NCI-H2196 treated with DMSO at 0.1 percent for 48 hours (cell line): ENCODE measurements around the gene SMPD3.

Experiments
- DNase-seq: peaks from one replicate; lab custom pipeline; 2025; ENCODE audit not compliant: unreplicated experiment; lab: John Stamatoyannopoulos, UW

The SMPD3 gene

DNA sequence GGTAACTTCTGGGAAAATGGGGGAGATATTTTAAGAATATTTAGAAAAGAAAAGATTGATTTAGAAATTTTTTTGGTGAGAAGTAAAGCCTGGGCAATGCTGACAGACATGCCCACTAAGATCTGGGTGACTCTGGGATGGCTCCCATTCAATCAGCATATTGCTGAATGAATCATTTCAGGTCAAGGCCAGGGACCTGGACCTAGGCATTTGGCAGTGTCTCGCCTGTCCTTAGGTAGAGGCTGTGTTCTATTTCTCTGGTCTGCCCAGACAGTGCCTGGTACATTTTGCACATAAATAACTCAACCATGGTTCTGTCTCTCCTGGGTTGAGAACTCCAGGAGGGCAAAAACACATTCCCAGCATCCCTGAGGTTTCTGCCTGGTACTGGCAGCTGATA lies 39.9 kb downstream of the SMPD3 start:
- DNase-seq: no peak

DNA sequence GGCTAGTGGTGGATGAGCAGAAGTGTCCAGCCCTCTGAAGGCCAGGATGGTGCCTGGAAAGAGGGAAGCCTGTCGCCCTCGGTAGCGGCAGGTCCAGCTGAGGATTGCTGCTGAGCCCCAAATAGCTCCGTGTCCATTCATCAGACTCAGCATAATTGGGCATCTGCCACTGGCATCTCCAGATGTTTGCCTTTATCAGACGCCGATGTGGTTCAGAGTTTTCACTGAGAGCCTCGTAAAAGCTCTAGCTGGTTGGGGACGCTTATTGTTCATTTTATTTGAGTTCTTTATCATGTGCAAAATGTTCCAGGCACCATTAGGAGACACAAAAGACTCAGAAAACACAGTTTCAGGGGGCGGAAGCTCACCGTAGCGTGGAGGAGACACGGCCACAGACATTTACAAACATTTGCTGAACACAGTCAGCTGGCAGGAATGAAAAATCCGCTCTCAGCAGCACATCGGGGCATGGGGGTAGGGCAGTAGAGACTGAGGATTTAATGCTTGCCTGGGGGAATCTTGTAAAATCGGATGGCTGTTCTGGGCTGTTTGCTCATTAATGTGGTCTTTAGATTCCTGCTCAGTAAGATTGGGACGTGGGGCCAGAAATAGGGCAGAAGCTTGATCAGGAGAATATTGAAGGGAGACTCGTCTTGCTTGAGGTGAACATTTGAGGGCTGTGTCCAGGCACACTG lies 41.7 kb downstream of the SMPD3 start:
- no peak for DNase-seq

DNA sequence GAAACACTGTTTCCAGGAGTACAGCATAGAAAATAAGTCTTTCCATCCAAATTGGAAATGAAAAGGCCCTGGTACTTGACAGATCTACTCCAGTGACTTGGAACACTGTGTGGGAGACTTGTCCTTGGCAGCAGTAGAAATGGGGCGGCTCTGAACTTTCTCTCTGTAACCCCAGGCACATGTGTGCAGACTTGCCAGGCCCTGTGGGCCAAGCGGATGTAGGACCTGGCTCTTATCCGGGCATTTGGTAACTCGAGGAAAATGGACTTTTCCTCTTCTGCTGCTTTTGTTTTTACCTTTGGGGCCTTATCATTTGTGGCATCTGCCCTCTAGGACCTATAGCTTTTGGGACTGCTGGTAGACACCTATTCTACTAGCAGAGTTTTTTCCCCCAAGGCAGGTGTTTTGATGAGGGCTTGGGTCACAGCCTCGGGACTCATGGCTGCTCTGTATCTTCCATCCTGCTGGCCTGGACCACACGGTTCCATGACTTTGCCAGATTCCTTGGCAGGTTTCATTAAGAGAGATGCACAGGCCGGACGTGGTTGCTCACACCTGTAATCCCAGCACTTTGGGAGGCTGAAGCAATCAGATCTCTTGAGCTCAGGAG lies 43.5 kb downstream of the SMPD3 start:
- DNase-seq: no peak

DNA sequence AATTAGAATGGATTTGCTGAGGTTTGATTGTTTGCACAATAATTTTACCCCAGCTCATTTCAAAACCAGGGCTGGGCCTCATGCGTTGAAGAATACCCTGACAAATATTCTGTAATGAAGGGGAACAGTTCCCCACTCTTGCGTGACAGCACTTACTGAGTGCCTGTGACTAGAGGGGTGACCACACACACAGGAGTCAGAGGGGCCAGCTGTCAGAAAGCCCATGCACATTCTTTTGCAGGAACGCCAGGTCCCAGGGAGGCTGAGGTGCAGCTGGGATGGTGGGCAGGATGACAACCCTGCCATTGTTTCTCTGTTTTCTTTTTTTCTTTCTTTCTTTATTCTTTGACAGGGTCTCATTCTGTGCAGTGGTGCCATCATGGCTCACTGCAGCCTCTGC lies 44.6 kb downstream of the SMPD3 start:
- DNase-seq: no peak

DNA sequence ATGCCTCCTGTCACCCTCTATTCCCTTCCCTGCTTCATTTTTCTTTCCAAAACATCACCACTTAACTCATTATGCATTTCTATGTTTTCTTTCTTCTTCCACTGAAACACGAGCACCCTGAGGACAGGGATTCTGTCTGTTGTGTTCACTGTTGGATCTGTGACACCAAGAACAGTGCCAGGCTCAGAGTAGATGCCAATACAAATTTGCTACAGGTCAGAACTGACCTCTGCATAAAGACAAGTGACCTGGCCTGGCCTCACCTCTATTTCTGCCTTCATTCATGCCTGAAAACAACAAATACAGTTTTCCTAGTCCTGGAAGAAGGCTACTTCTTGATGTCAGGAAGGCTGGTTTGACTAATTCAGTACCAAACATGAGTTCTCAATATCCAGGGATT lies 45.1 kb downstream of the SMPD3 start:
- no peak for DNase-seq

DNA sequence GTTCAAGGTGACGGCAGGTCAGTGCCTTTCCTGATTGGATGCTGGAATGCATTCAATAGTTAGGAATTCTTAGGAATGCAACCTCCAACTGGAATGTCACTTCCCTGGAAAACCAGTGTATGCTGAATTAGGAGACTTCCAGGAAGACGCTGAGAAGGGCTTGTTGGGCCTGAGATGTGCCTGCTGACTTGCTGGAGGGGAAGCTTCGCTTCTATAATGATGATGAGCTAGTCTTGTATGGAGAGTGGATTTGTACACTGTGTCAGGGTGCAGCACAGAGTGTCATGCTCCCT lies 45.6 kb downstream of the SMPD3 start:
- DNase-seq: no peak

DNA sequence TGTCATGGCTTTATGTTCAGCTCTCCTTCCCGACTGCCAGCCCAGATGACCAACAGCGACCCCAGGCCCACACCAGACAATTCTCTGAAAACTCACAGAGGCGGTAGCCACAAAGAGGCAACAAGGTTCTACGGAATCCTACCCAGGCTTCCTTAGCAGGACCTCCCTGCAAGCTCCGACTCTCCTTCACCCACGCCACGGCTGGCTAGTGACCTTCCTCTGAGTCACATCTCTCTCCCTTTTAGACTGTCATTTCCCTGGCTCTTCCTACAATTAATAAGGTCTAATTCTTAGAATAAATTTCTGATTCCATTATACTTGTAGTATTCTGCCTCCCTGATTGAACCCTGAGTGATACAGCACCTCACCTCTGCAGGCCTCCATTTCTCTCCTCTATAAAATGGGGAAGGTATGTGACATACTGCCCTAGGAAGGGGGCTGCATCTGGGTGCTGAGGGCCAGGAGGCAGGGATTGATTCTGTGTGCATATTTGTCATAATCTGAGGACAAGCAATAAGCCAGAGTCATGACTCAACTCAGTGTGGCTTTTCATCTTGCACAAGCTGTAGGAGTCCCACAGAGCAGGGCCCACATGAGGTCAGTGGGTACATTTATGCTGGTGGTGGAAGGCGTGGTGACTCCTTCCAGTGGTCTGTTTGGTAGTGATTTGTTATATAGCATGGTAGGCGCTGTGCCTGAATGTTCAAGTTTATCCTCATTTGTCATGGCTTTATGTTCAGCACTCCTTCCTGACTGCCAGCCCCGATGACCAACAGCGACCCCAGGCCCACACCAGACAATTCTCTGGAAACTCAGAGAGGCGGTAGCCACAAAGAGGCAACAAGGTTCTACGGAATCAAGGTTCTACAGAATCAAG lies 46.2 kb downstream of the SMPD3 start:
- no peak for DNase-seq

DNA sequence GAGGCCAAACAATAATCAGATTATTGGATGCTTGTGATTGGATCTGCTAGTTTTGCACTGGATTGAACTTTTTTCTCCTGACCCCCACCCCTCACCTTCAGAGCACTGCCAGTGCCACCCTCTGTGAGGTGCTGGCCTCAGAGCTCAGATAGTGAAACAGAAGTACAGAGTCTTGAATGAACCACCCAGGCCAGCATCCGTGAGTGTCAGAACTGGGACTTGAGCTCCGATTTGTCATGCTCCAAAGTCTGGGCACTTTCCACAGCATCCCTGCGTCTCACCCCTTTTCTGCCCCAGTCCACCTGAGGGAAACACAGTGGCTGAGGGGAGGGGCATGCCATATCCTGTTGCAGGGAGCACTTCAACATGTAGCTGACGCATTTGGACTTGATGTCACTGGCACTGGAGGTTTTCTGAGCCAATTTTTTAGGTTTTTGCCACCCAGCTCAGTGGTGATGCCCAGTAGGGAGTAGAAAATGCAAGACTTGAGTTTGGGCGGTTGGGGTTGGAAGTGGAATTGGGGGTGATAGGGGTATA lies 47.3 kb downstream of the SMPD3 start:
- DNase-seq: no peak

DNA sequence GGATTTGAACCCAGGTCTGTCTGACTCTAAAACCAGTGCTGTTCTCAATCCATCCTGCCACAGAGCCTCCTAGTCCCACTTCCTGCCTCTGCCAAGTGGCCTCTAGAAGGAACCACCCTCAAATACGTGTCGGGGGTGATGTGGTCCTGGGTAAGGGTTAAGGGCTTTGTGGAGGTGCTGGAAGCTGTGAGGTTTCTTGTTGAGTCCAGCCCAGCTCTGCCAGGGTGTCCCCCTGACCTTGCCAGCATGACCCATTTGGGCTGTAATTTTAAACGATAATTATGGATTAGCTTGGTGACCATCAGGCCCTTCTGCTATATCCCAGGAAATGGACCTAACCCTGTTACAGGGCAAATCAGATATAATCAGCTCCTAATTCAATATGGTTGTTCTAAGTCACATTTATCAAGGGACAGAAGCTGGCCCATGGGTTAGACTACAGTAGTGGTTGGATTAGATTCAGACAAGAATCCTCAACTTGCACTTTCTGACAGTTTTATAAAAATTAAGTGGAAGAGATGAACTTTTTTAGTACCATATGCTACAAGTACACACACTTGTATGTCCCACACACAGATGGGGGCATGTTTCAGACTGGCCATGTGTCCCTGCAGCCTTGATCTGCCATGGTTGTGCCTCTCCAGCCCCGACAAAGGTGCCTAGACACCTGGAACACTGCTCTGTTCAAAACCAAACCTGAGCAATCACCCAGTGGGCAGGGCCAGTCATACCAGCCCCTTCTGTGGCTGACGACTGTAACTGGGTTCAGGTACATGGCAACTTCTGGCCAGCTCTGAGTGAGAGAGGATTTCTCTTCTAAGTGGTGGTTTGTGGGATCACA lies 48.0 kb downstream of the SMPD3 start:
- DNase-seq: no peak

DNA sequence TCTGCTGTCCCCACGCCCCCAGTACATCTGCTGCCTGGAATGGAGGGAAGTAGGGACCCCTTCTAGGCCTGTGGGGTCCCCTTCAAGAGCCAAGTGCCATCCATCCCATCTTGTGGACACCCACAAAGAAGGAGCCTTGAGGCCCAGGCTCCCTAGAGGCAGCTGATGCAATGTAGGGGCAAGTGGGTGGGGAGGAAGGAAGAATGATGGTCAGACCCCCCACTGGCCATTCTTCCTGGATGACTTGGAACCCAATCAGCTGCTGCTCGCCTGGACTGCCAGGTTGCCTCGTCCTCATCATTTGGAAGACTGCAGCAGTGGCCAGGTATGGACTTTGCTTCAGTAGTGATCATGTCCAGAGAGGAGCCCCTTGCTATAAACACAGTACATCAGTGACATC lies 48.9 kb downstream of the SMPD3 start:
- no peak for DNase-seq

DNA sequence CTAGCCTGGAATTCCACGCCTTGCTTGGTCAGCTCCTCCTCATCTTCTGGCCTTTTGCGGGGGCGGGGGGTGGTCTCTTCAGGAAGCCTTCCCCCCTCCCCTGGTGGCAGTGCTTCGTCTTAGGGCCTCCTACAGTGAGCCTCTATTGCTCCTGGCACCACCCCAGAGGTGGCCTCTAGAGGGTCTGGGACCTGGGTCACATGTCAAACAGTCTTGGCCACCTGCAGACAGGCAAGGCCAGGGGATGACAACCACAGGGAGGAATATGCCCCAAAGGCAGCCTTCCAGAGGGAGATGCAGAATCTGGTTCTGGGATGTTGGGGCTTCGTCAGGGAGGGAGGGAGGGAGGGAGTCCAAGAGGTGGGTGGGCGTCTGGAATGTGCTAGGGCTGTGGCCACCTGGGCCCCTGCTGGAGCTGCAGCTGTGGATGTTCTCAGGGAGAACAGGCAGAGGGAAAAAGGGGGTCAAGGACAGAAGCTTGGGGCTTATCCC lies 50.6 kb downstream of the SMPD3 start:
- no peak for DNase-seq

DNA sequence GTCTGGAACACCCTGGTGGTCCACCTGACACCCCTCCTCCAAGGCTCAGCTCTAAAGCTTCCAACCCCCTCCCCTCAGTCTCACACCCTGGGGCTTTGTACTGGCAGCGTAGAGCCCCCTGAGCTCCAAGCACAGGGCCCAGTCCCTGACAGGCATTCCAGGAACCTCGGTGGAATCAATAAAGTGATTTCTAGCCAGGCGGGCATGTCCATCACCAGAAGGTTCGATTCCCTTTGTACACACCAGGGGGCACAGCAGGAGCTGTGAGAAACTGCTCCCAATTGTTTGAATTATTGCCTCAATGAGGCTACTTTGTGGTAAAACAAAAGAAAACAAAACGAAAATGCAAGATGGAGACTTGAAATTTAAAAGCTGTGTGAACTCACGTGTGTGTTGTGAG lies 51.8 kb downstream of the SMPD3 start:
- DNase-seq: no peak

DNA sequence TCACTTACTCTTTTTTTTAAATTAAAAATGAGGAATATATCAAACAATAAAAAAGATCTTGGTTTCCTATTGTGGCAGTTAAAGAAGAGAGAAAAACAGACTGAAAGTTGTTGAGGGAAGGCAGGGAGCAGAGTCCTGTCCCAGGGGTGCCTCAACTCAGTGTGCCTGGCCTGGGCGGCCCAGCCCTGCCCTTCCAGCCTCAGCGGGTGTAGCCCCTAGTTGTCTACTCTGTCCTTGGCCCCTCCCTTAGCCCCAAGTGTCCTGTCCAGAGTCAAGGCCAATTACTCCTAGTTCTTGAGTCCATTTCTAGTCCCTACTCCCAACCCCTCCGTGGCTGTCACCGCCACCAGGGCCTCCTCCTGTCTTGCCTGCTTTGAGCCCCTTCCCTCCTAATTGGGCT lies 52.5 kb downstream of the SMPD3 start:
- no peak for DNase-seq

DNA sequence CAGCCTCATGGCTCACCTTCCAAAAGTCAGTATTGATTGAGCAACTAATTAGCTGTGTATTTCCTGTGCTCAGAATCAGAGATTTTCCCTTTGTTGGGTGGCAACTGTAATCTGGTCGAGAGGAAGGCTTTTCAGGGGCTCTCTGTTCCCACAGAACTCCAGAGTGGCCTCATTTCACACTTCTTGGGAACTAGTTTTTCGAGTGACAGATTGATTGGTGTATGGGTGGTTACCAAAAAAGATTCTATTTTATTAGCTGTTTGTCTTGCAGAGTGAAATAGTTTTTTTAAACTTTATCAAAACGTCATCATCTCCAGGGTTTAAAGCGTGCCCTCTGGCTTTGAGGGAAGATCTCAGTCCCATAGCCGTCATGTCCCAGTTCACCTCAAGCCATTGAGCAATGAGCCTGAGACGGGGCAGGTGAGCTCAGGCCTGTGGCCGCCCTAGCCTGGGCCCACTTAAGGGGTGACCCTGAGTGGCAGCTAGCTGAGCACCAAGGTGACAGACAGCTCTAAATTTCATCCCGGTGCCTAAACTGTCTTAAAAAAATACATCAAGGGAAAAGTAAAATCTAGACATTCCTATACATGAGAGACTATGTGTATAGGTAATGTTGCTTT lies 53.0 kb downstream of the SMPD3 start:
- DNase-seq: no peak

DNA sequence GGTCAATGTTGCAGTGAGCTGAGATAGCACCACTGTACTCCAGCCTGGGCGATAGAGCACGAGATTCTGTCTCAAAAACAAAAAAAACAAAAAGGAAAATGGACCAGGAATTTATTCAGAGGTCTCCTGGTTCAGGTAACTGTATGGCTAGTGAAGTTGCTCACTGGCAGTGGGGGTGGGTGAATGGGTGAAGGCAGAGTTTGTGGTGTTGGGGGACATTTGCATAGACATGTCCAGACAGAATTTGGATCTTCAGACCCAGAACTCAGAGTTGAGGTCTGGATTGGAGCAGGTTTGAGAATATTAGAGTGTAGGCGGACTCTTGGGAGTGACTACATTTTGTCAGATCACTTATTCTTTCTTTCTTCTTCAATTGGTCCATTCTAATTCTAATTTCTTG lies 55.0 kb downstream of the SMPD3 start:
- DNase-seq: no peak

DNA sequence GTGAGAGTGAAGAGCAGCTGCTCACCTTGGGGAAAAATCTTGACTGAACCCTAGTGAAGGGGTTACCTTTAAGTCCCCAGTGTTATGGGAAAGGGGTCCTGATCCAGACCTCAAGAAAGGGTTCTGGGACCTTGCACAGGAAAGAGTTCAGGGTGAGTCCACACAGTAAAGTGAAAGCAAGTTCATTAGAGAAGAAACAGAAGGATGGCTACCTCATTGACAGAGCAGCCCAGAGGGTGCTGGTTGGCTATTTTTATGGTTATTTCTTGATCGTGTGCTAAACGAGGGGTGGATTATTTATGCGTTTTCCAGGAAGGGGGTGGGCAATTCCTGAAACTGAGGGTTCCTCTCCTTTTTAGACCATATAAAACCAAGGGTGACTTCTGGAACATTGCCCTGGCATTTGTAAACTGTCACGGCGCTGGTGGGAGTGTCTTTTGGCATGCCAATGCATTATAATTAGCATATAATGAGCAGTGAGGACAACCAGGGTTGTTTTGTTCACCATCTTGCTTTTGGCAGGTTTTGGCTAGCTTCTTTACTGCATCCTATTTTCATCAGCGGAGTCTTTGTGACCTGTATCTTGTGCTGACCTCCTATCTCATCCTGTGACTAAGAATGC lies 58.4 kb downstream of the SMPD3 start:
- no peak for DNase-seq

DNA sequence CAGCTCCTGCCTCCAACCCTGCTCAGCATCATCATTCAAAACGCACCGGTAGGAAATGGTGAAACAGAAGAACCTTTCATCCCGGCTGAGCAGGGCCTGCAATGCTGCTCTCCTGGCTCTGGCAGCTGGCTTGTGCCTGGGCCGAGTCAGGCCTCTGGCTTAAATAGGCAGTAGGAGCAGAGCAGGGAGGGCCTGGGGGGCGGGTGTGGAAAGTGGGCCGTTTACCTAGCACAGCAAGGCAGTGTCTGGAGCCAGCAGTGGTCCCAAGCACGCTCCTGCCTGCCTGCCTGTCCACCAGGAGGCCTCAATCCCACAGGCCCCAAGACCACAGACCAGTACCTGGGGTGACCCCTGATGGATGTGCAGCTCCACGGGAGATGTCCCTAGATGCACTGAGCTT lies 59.3 kb downstream of the SMPD3 start:
- no peak for DNase-seq

DNA sequence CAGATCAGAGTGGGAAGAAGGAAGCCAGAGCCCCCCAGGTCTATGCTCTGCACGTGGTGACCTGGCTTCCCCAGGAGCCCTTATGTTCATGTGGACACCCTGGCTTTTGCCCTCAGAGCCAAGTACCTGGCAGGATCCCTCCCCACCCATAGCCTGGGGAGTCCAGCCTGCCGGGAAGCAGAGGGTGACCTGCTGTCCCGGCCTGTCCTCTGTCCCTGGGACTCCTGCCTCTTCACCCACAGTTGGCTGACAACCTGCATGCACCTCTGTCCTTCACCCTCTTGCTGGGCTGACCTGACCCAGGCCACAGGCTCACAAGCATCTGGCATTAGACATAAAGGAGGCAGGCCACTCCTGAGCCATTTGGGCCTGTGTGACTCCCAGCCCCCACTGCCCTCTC lies 60.2 kb downstream of the SMPD3 start:
- no peak for DNase-seq

DNA sequence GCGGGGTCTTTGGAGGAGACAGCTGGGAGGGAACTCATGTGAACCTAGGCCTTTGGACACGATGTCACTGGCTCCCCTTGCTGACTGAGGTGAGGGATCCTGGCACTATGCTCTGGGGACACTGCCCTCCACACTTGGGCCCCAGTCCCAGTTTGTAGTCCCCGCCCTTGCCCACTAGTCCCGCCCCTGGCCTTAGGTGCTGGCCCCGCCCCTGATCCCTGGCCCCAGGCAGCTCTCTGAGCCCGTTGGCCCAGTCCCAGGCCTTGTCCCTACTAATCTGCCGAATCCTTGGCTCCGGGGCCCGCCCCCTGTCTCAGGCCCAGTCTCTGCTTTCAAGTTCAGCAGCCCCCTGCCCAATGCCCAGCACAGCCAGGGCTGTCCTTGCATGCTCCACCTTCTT lies 61.0 kb downstream of the SMPD3 start:
- no peak for DNase-seq

DNA sequence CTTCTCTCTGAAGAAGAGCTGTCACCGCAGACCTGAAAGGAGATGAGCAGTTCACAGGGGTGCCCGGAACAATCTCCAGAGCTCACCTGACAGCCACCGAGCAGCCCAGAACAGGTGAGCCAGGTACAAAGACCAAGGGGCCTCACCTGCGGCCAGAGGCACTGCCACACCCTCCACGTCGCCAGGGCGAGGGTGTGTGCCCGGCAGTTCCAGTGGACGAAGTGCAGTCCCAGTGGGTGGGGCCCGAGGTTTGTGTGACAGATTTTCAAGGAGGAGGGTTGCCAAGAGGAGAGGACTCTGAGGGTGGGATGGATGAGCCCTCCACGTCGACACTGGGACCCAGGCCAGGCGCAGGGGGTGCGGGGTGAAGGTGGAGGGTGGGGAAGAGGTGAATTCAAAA lies 61.7 kb downstream of the SMPD3 start:
- DNase-seq: no peak
